Fibroblast of lung (primary cell): ENCODE measurements around the gene SLC44A5. TPM values are rescaled to one million over a fixed set of nuclear protein-coding genes. Genes with fewer than 3 reads are reported as not detected.
"Not testable (repeated sequence)": the region's sequence is repeated elsewhere in the genome, so short reads cannot be mapped to it uniquely, and the experiment has no call there.

Experiments
- DNase-seq, 2 donors: peaks; one replicate each; pipeline versions ENCODE4 v3.0.0 to v3.0.0-alpha.2; 2010; ENCODE audit warnings: low read depth in 2 of 2
- H2AFZ ChIP-seq: 2 replicates; pipeline ENCODE4 v1.5.1; 2012; ENCODE audit warnings: low read length, control low read depth, inconsistent platforms
- H3K27ac ChIP-seq: 2 replicates; pipeline ENCODE4 v1.5.1; 2011; ENCODE audit warnings: low read length, control low read depth; ENCODE audit not compliant: insufficient read depth
- H3K27me3 ChIP-seq: 2 replicates; pipeline ENCODE4 v1.5.1; 2011; ENCODE audit warnings: mild to moderate bottlenecking, low read length; ENCODE audit not compliant: control insufficient read depth, insufficient read depth
- H3K36me3 ChIP-seq: 2 replicates; pipeline ENCODE4 v1.5.1; 2011; ENCODE audit warnings: low read length; ENCODE audit not compliant: control insufficient read depth, insufficient read depth
- H3K4me1 ChIP-seq: 2 replicates; pipeline ENCODE4 v1.5.1; 2011; ENCODE audit warnings: low read length; ENCODE audit not compliant: control insufficient read depth, insufficient read depth; ENCODE audit errors: extremely low read depth
- H3K4me2 ChIP-seq: 2 replicates; pipeline ENCODE4 v1.5.1; 2011; ENCODE audit warnings: low read length, control low read depth; ENCODE audit not compliant: insufficient read depth; ENCODE audit errors: extremely low read depth
- H3K4me3 ChIP-seq, 4 experiments: fragments of 200-600 bp in 1 of 4; sonication (generic) in 1 of 4; replicated peaks in 1 of 4; 2 replicates each; pipeline ENCODE4 v1.5.1; 2011 to 2016; ENCODE audit warnings: low read length in 4 of 4, low read depth in 3 of 4, mild to moderate bottlenecking in 3 of 4, control low read depth in 2 of 4, inconsistent platforms in 1 of 4, mixed read lengths in 1 of 4; ENCODE audit not compliant: insufficient read depth in 1 of 4; ENCODE audit errors: control extremely low read depth in 1 of 4
- H3K79me2 ChIP-seq: 2 replicates; pipeline ENCODE4 v1.5.1; 2012; ENCODE audit warnings: mild to moderate bottlenecking, low read length, inconsistent platforms; ENCODE audit not compliant: control insufficient read depth, insufficient read depth
- H3K9ac ChIP-seq: 2 replicates; pipeline ENCODE4 v1.5.1; 2011; ENCODE audit warnings: mild to moderate bottlenecking, low read length, control low read depth; ENCODE audit not compliant: insufficient read depth
- H3K9me3 ChIP-seq: 2 replicates; pipeline ENCODE4 v1.5.1; 2012; ENCODE audit warnings: low read depth, low read length; ENCODE audit not compliant: control insufficient read depth, insufficient read depth
- H4K20me1 ChIP-seq: 2 replicates; pipeline ENCODE4 v1.5.1; 2011; ENCODE audit warnings: low read length; ENCODE audit not compliant: control insufficient read depth, insufficient read depth; ENCODE audit errors: extremely low read depth
- EZH2 ChIP-seq: IDR thresholded peaks from 2 replicates; pipeline ENCODE4 v1.5.1; 2012; ENCODE audit warnings: low read length, control low read depth, mild to moderate bottlenecking; ENCODE audit errors: missing control alignments
- polyA plus RNA-seq, 2 donors: library from polyadenylated mRNA; depleted of rRNA in 1 of 2; stranded (reverse) in 1 of 2; unstranded in 1 of 2; fragments of >200 nt; gene quantifications; 2 replicates each; pipeline ENCODE4 v1.2.1, GENCODE V29; 2011 to 2012; ENCODE audit warnings: missing spikeins in 1 of 2
- total RNA-seq: library from RNA; depleted of rRNA; stranded (reverse); fragments of >200 nt; gene quantifications from 2 replicates; pipeline ENCODE4 v1.2.1, GENCODE V29; 2014
- TF ChIP-seq, protein P1 (sequence below), 2 donors: IDR thresholded peaks in 1 of 2; conservative IDR thresholded peaks in 1 of 2; 1 replicate in 1 of 2; 2 replicates in 1 of 2; pipeline ENCODE4 v1.5.1; 2011 to 2012; ENCODE audit warnings: low read length in 2 of 2, control low read depth in 1 of 2, inconsistent platforms in 1 of 2, low read depth in 1 of 2, mild to moderate bottlenecking in 1 of 2

Gene SLC44A5
- total and polyA plus RNA-seq, 2 donors (not counting 1 experiment from before 2014, with no cell fraction given): under 0.01 to 0.03 TPM

DNA sequence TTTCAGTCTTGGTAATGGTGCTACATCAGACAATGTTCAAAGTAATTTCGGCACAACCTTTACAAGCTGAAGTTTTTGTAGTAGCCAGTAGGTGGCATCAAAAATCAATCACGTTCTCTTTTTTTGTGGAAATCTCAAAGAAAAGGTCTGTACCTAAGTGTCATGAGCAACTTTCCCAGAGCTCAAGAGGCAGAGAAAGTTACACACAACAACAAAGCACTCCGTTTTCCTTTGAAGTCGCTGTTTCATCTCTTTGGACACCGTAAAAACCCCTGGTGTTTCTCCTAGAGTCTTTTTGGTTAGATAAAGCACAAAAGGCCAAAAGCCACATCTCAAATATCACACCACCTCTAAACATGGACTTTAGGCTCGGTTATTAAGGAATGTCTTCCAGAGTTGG, 345.1 kb downstream of the SLC44A5 start:
- H3K4me2 ChIP-seq: no peak overlapping the region
- H3K27me3 ChIP-seq: no peaks in the 10 kb centered on the region
- no peak overlapping the region for H3K9ac ChIP-seq
- no peak for TF ChIP-seq EZH2
- TF ChIP-seq, protein P1, sequence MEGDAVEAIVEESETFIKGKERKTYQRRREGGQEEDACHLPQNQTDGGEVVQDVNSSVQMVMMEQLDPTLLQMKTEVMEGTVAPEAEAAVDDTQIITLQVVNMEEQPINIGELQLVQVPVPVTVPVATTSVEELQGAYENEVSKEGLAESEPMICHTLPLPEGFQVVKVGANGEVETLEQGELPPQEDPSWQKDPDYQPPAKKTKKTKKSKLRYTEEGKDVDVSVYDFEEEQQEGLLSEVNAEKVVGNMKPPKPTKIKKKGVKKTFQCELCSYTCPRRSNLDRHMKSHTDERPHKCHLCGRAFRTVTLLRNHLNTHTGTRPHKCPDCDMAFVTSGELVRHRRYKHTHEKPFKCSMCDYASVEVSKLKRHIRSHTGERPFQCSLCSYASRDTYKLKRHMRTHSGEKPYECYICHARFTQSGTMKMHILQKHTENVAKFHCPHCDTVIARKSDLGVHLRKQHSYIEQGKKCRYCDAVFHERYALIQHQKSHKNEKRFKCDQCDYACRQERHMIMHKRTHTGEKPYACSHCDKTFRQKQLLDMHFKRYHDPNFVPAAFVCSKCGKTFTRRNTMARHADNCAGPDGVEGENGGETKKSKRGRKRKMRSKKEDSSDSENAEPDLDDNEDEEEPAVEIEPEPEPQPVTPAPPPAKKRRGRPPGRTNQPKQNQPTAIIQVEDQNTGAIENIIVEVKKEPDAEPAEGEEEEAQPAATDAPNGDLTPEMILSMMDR (conservative IDR thresholded peaks at IDR 0.05 in 1 of 2, IDR thresholded peaks at IDR 0.05 in 1 of 2; ENCODE audit: low read depth in 1 of 2, low read length in 2 of 2): peak; percentile 55 to 61
- peak; percentile 26 to 34 for DNase-seq
- no peak overlapping the region for H2AFZ ChIP-seq
- no peak overlapping the region for H3K27ac ChIP-seq
- no peaks in the 10 kb centered on the region for H4K20me1 ChIP-seq
- H3K9me3 ChIP-seq: no peaks in the 10 kb centered on the region
- no peaks in the 10 kb centered on the region for H3K36me3 ChIP-seq
- H3K79me2 ChIP-seq: no peaks in the 10 kb centered on the region
- H3K4me1 ChIP-seq: no peaks in the 10 kb centered on the region
- H3K4me3 ChIP-seq: no peak overlapping the region

DNA sequence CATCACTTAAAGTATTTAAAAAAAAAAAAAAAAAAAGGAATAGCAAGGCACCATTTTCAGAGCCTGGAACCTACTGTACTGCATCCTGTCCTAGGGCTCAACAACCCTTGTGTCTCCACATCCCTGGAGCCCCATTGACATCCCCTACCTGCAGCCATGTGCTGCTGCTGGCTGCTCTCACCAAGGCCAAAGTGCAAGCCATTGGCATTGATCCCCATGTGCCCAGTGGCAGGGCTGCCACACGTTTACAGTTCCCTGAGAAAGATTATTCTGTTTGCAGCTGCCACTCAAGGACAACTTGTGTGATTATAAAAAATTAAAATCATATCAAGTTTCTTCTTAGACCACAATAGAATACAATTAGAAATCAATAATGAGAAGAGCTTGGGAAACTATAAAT, 346.8 kb downstream of the SLC44A5 start:
- Histone ChIP-seq H3K36me3 (no peaks in the 10 kb centered on the region), H3K9me3 (no peaks in the 10 kb centered on the region), H3K27me3 (no peaks in the 10 kb centered on the region), H4K20me1 (no peaks in the 10 kb centered on the region), H3K4me3 (no peak overlapping the region), H3K4me1 (no peaks in the 10 kb centered on the region), H2AFZ (no peak overlapping the region), H3K79me2 (no peaks in the 10 kb centered on the region), H3K27ac (no peak overlapping the region), H3K9ac (no peak overlapping the region), H3K4me2 (no peak overlapping the region)
- TF ChIP-seq, protein P1 (conservative IDR thresholded peaks at IDR 0.05 in 1 of 2, IDR thresholded peaks at IDR 0.05 in 1 of 2; ENCODE audit: low read depth in 1 of 2, low read length in 2 of 2): no peak
- TF ChIP-seq EZH2: no peak
- DNase-seq: no peak

DNA sequence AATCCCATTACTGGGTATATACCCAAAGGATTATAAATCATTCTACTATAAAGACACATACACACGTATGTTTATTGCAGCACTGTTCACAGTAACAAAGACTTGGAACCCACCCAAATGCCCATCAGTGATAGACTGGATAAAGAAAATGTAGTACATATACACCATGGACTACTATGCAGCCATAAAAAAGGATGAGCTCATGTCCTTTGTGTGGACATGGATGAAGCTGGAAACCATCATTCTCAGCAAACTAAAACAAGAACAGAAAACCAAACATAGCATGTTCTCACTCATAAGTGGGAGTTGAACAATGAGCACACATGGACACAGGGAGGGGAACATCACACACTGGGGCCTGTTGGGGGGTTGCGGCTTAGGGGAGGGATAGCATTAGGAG, 347.3 kb downstream of the SLC44A5 start:
- H3K4me1 ChIP-seq, H3K27ac ChIP-seq, H3K36me3 ChIP-seq, H3K4me3 ChIP-seq, H3K9ac ChIP-seq, H3K4me2 ChIP-seq, H4K20me1 ChIP-seq, H3K79me2 ChIP-seq, H2AFZ ChIP-seq, H3K27me3 ChIP-seq, H3K9me3 ChIP-seq, DNase-seq: not testable (repeated sequence)

DNA sequence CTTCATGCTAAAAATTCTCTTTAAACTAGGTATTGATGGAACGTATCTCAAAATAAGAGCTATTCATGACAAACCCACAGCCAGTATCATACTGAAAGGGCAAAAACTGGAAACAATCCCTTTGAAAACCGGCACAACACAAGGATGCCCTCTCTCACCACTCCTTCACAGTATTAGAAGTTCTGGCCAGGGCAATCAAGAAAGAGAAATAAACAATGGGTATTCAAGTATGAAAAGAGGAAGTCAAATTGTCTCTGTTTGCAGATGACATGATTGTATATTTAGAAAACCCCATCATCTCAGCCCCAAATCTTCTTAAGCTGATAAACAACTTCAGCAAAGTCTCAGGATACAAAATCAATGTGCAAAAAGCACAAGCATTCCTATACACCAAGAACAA, 349.0 kb downstream of the SLC44A5 start:
- H2AFZ ChIP-seq, H4K20me1 ChIP-seq, H3K4me2 ChIP-seq, H3K27me3 ChIP-seq, H3K4me3 ChIP-seq, H3K9me3 ChIP-seq, DNase-seq, H3K4me1 ChIP-seq, H3K79me2 ChIP-seq, H3K36me3 ChIP-seq, H3K27ac ChIP-seq, H3K9ac ChIP-seq: not testable (repeated sequence)
